22Rv1 (cell line): ENCODE results near the gene ABLIM3.

Source experiments
- CTCF ChIP-seq: fragments of 450-650 bp; IDR thresholded peaks from 2 replicates; pipeline ENCODE4 v1.5.1; 2017; ENCODE audit warnings: mild to moderate bottlenecking
- ZFX ChIP-seq: fragments of 450-650 bp; IDR thresholded peaks from 2 replicates; pipeline ENCODE4 v1.6.1; 2017; ENCODE audit warnings: antibody characterized with exemption, borderline replicate concordance

- TF ChIP-seq CTCF (no peak), ZFX (no peak)
Observed at GRCh38 chr5:149216496-149216895, 75.2 kb downstream of the ABLIM3 start.
